Gastroesophageal sphincter (tissue), 2 donors: ENCODE results near the gene ZFYVE1.

ENCODE experiments used
- EP300 ChIP-seq: sonication (generic); formaldehyde crosslinking; IDR thresholded peaks from one replicate; pipeline ENCODE4 v1.6.1; 2017; ENCODE audit warnings: antibody characterized with exemption, mild to moderate bottlenecking
- POLR2A ChIP-seq, 2 donors: fragments of 450-650 bp; IDR thresholded peaks; one replicate each; pipeline ENCODE4 v1.6.1; 2017; ENCODE audit warnings: antibody characterized with exemption in 2 of 2, mild to moderate bottlenecking in 2 of 2, moderate library complexity in 1 of 2

DNA sequence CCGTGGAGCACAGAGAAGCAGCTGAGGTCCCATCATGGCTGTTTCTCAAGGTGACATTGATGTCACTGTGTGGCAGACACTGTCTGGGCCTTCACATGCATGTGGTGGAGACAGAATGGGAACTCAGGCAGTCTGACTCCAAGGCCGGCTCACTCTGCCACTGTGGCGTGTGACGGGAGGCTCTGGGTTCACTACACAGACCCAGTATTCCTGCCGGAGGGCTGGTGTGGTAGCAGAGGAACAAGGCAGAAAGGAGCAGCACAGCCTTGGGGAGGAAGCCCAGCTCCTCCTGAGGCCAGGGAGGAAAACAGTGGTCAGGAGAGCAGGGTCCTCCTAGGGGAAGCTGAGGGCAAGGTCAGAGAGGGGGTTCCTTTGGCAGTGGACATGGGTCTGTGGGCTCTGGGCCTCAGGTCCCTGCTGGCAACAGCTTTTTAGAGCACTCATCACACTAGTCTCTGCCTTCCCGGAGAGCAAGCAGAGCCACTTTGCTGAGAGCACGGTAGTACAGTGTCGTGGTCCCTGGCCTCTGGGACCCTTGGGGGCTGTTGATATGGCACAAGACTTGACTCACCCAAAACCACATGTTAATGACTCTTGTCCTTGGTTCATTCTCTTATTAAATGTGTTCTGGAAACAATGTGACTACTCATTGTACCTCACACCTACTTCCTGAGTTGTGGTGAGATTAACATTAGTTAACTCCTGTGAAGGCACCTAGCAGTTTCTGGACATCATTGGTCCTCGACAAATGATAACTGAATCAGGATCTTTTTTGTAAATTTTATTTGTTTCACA is 79.3 kb downstream of the ZFYVE1 start:
- TF ChIP-seq EP300 (no peak), POLR2A (IDR thresholded peaks at IDR 0.05) (no peak)
